Measurements from ENCODE around the gene MUC5AC. TPM values are rescaled to one million over a fixed set of nuclear protein-coding genes. Genes with fewer than 3 reads are reported as not detected.
A peak's percentile ranks its signal among the peaks of the same experiment; 100 is the strongest.

MUC5AC gene
- total RNA-seq, 1 donor from 2014 or later, result 0.11 TPM

DNA sequence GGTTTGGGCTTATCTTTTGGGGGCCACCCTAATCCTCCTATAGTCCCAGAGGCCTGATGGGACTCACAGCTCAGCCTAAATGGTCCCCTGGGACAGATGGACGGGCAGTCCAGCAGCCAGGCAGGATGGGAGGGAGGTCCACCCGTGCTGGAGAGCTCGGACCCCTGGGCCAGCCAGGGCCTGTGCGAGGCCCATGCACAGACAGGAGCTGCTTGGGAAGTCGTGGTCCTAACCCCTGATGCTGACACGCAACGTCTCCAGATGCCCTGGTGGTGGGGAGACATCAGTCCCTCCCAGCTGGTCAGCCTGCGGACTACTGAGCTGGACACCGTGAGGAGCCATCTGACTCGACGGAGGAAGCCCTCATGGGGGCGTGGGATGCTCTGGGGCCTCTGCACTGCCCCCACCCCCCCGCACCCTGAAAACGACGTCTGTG is 31.2 kb upstream of the MUC5AC start:
- no peaks in the 10 kb centered on the region for H3K4me1 ChIP-seq
- H3K27me3 ChIP-seq, result no peaks in the 10 kb centered on the region
- intact Hi-C loops (cut with DNase I), result no loop called here
- H3K9me3 ChIP-seq, result no peaks in the 10 kb centered on the region
- TF ChIP-seq, protein P1, sequence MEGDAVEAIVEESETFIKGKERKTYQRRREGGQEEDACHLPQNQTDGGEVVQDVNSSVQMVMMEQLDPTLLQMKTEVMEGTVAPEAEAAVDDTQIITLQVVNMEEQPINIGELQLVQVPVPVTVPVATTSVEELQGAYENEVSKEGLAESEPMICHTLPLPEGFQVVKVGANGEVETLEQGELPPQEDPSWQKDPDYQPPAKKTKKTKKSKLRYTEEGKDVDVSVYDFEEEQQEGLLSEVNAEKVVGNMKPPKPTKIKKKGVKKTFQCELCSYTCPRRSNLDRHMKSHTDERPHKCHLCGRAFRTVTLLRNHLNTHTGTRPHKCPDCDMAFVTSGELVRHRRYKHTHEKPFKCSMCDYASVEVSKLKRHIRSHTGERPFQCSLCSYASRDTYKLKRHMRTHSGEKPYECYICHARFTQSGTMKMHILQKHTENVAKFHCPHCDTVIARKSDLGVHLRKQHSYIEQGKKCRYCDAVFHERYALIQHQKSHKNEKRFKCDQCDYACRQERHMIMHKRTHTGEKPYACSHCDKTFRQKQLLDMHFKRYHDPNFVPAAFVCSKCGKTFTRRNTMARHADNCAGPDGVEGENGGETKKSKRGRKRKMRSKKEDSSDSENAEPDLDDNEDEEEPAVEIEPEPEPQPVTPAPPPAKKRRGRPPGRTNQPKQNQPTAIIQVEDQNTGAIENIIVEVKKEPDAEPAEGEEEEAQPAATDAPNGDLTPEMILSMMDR (IDR thresholded peaks at IDR 0.05), result no peak
- H3K27ac ChIP-seq, result no peak overlapping the region
- no peak for DNase-seq (ENCODE audit: low spot score in 2 of 2)
- H3K36me3 ChIP-seq, result no peaks in the 10 kb centered on the region
- H3K4me3 ChIP-seq, result no peak overlapping the region

GRCh38 chr11:1126935-1127663 is 30.7 kb upstream of the MUC5AC start:
- Histone ChIP-seq H3K36me3 (no peaks in the 10 kb centered on the region), H3K4me3 (no peak overlapping the region), H3K27me3 (no peaks in the 10 kb centered on the region), H3K4me1 (no peaks in the 10 kb centered on the region), H3K27ac (no peak overlapping the region), H3K9me3 (no peaks in the 10 kb centered on the region)
- TF ChIP-seq, protein P1 (IDR thresholded peaks at IDR 0.05), result no peak
- peak in 1 of 2 donors; percentile 46 for DNase-seq (ENCODE audit: low spot score in 2 of 2)
- intact Hi-C loops (cut with DNase I), result no loop called here

- Histone ChIP-seq H3K36me3 (no peaks in the 10 kb centered on the region), H3K27me3 (no peaks in the 10 kb centered on the region), H3K4me1 (no peaks in the 10 kb centered on the region), H3K27ac (no peak overlapping the region), H3K9me3 (no peaks in the 10 kb centered on the region), H3K4me3 (no peak overlapping the region)
- no peak for DNase-seq (ENCODE audit: low spot score in 2 of 2)
- TF ChIP-seq, protein P1 (IDR thresholded peaks at IDR 0.05), result no peak
- intact Hi-C loops (cut with DNase I), result no loop called here
These were observed 30.0 kb upstream of the MUC5AC start for GRCh38 chr11:1127664-1128162.

- Histone ChIP-seq H3K4me3 (no peak overlapping the region), H3K9me3 (peaks cover 0 to under 1% of the 10 kb centered on the region in 2 donors), H3K4me1 (no peaks in the 10 kb centered on the region), H3K27ac (no peak overlapping the region), H3K27me3 (no peaks in the 10 kb centered on the region), H3K36me3 (no peaks in the 10 kb centered on the region)
- TF ChIP-seq, protein P1 (IDR thresholded peaks at IDR 0.05), result no peak
- intact Hi-C loops (cut with DNase I), result no loop called here
- DNase-seq (ENCODE audit: low spot score in 2 of 2), result peak in 1 of 2 donors; percentile 56
These were observed 29.2 kb upstream of the MUC5AC start for GRCh38 chr11:1128311-1129142.

DNA sequence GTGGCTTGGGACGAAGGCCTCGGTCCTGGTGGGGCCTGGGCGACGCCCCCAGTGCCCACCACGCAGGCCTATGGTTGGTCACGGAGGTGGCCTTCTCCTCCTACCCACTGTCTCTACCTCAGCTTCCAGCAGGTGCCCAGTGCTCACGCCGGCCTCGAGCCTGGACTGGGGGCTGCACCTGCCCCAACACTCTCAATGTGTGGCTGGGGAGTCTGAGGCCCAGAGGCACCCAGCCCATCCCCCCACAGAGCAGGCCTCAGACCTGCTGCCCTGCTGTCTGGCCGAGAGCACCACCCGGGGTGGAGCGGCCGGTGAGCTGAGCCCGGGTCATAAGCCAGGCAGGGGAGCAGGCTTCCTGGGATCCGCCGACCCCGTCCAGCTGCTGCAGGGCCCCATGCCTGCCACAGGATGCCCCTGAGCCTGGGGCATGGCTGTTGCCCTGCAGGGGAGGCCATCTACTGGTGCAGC is 28.6 kb upstream of the MUC5AC start:
- Histone ChIP-seq H3K27me3 (no peaks in the 10 kb centered on the region), H3K4me3 (no peak overlapping the region), H3K9me3 (peaks cover 0 to 7% of the 10 kb centered on the region in 2 donors), H3K4me1 (no peaks in the 10 kb centered on the region), H3K27ac (no peak overlapping the region), H3K36me3 (no peaks in the 10 kb centered on the region)
- intact Hi-C loops (cut with DNase I), result no loop called here
- TF ChIP-seq, protein P1 (IDR thresholded peaks at IDR 0.05), result no peak
- no peak for DNase-seq (ENCODE audit: low spot score in 2 of 2)

All from ascending aorta (tissue), 2 donors.